Bronchial epithelial cell (primary cell): ENCODE results near the gene KCNG1. TPM values are rescaled to one million over a fixed set of nuclear protein-coding genes. Genes with fewer than 3 reads are reported as not detected.

Experiments
- DNase-seq: peaks from one replicate; pipeline ENCODE4 v3.0.0-alpha.2; 2010; ENCODE audit warnings: low read depth
- FAIRE-seq: peaks from 2 replicates; lab custom pipeline; 2011; peaks lifted over from hg19 to GRCh38; lab: Jason Lieb, UNC
- H3K27me3 ChIP-seq: 2 replicates; pipeline ENCODE4 v1.5.1; 2011; ENCODE audit warnings: low read length; ENCODE audit not compliant: control insufficient read depth, insufficient read depth
- H3K36me3 ChIP-seq: 2 replicates; pipeline ENCODE4 v1.5.1; 2011; ENCODE audit warnings: low read length; ENCODE audit not compliant: control insufficient read depth, insufficient read depth
- H3K4me3 ChIP-seq: 2 replicates; pipeline ENCODE4 v1.5.1; 2011; ENCODE audit warnings: mild to moderate bottlenecking, low read depth, low read length, control low read depth
- CTCF ChIP-seq: IDR thresholded peaks from 2 replicates; pipeline ENCODE4 v1.5.1; 2011; ENCODE audit warnings: mild to moderate bottlenecking, moderate library complexity, low read length, control low read depth, inconsistent platforms; ENCODE audit not compliant: insufficient read depth, severe bottlenecking
- total RNA-seq: library from RNA; depleted of rRNA; stranded (reverse); fragments of >200 nt; gene quantifications from 2 replicates; pipeline ENCODE4 v1.2.1, GENCODE V29; 2014

The KCNG1 gene
- total RNA-seq, 1 donor from 2014 or later = 91.1 TPM

- H3K27me3 ChIP-seq = no peaks in the 10 kb centered on the region
- no peak overlapping the region for H3K4me3 ChIP-seq
- DNase-seq (no peak), FAIRE-seq (no peak)
- H3K36me3 ChIP-seq = peaks cover 1% of the 10 kb centered on the region
- no peak for TF ChIP-seq CTCF
These were observed 19.2 kb downstream of the KCNG1 start for GRCh38 chr20:51003753-51004152.

- DNase-seq = no peak
- no peak for FAIRE-seq
- H3K36me3 ChIP-seq = no peaks in the 10 kb centered on the region
- no peak overlapping the region for H3K4me3 ChIP-seq
- TF ChIP-seq CTCF = no peak
- no peaks in the 10 kb centered on the region for H3K27me3 ChIP-seq
These were observed 20.3 kb downstream of the KCNG1 start for GRCh38 chr20:51002633-51003032.

DNA sequence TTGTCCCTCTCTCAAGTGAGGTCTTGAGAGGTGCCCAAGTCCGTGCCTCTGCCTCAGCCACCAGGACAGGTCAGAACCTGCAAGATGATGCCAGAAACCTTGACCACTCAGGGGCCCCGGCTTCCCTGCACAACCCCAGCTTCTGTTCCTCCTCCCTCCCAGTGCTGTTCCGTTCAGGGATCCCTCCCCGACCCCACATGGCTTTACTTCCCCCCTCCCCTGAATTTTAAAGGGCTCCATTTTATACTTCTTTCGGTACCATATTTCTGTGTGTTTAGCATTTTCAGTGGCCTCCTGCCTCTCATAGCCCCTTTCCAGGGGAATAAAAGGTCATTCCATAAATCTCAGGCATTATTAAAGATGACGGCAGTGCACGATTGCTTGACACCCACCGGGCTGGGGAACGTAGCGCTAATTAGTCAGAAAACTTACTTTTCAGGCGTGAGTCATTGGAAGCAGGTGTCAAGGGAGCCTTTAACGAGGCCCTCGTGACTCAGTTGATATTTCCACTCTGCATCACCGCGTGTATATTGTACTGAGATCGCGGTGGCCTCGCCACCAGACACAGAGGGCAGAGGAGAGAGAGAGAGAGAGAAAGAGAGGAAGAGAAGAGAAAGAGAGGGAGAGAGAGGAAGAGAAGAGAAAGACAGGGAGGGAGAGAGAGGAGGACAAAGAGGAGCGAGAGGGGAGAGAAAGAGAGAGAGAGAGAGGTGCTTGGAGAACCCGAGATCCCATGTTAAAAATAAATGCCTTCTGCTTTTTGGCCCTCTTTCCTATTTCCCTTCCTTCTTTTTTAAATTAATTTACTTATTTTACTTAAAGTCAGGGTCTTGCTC, 21.3 kb downstream of the KCNG1 start:
- H3K4me3 ChIP-seq = no peak overlapping the region
- H3K27me3 ChIP-seq = no peaks in the 10 kb centered on the region
- no peak for TF ChIP-seq CTCF
- H3K36me3 ChIP-seq = no peaks in the 10 kb centered on the region
- FAIRE-seq = no peak
- no peak for DNase-seq

- no peak for DNase-seq
- no peak for FAIRE-seq
- no peak for TF ChIP-seq CTCF
- Histone ChIP-seq H3K36me3 (no peaks in the 10 kb centered on the region), H3K4me3 (no peak overlapping the region), H3K27me3 (no peaks in the 10 kb centered on the region)
These were observed 23.6 kb downstream of the KCNG1 start for GRCh38 chr20:50999355-50999754.

GRCh38 chr20:50996901-50997865, 25.7 kb downstream of the KCNG1 start:
- DNase-seq = peak; percentile 73
- H3K4me3 ChIP-seq = no peak overlapping the region
- H3K36me3 ChIP-seq = no peaks in the 10 kb centered on the region
- FAIRE-seq = peak; percentile 23
- no peak for TF ChIP-seq CTCF
- H3K27me3 ChIP-seq = no peaks in the 10 kb centered on the region
